HT-29 (cell line): ENCODE data around the gene MALRD1. TPM values are rescaled to one million over a fixed set of nuclear protein-coding genes. Genes with fewer than 3 reads are reported as not detected.

Experiments used
- DNase-seq: peaks from one replicate; pipeline ENCODE4 v3.0.0-alpha.2; 2015; ENCODE audit warnings: low spot score
- total RNA-seq: library from RNA; depleted of rRNA; stranded (reverse); fragments of >200 nt; shearing (Covaris generic); gene quantifications from 2 replicates; pipeline ENCODE4 v1.2.3, GENCODE V29; 2014

The MALRD1 gene
- total RNA-seq, 1 experiment from 2014 or later, result 0.64 TPM

DNA sequence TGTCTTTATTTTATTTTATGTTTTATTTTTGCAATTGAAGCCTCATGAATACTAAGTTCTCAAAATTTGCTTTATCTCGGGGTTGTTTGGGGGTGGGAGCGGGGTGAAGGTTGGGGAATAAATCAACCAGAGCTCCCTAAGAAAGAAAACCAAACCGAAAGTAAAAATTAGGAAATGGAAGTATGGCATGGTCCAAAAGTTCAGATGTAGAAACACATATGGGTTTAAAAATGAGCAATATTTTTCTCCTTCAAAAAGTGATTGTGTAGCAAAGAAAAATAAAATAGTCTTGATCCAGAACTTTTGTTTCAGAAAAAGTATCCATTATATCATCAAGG lies 590.3 kb downstream of the MALRD1 start:
- no peak for DNase-seq

GRCh38 chr10:19640566-19641263 lies 592.1 kb downstream of the MALRD1 start:
- DNase-seq, result no peak

DNA sequence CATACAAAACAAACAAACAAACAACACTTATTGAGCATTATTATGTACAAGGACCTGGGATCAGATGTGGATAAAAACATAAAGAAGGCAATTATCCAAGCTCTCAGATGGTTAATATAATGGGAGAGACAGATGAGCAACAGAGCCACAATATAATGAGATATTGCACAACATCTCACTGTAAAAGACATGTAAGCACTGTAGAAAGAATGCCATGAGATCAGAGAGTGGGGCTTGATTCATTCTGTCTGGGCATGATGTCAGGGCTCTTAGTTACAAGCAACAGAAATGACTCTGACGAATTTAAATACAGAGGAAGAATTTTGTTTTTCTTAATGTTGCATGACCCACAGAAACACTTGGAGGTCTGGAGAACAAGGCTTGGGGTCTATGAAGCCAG lies 602.9 kb downstream of the MALRD1 start:
- no peak for DNase-seq

- no peak for DNase-seq
These were observed 604.1 kb downstream of the MALRD1 start for GRCh38 chr10:19652750-19653149.

- DNase-seq, result no peak
These were observed 605.3 kb downstream of the MALRD1 start for GRCh38 chr10:19653931-19654330.

GRCh38 chr10:19654576-19654975 lies 606.0 kb downstream of the MALRD1 start:
- no peak for DNase-seq

GRCh38 chr10:19656420-19657042 lies 607.9 kb downstream of the MALRD1 start:
- no peak for DNase-seq

GRCh38 chr10:19658131-19658530 lies 609.5 kb downstream of the MALRD1 start:
- no peak for DNase-seq

DNA sequence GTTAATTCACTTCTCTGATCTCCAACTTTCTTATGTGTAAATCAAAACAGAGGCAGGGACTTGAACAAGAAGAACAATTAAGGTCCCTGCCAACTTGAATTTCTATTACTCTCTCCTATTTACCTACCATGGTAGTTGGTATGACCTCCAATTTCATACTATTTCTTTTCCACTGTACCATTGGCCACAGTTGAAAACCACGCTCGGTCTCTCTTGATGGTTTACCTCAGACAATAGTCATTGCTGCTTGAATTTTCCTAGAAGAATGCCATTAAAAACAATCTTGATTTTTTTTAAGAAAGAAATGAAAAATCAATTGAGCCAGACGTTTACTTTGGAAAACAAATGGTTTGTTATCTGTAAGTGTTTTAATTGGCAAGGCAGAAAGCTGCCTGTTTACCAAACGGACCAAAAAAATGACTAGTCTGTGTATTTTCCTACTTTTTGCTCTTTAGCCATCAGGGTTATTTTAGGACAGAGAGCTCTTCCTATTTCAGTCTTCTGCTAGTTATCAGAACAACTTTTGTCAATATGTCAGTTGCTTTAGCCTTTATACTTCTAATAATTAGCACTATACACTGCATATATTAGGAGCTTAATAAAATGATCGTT lies 610.1 kb downstream of the MALRD1 start:
- no peak for DNase-seq

DNA sequence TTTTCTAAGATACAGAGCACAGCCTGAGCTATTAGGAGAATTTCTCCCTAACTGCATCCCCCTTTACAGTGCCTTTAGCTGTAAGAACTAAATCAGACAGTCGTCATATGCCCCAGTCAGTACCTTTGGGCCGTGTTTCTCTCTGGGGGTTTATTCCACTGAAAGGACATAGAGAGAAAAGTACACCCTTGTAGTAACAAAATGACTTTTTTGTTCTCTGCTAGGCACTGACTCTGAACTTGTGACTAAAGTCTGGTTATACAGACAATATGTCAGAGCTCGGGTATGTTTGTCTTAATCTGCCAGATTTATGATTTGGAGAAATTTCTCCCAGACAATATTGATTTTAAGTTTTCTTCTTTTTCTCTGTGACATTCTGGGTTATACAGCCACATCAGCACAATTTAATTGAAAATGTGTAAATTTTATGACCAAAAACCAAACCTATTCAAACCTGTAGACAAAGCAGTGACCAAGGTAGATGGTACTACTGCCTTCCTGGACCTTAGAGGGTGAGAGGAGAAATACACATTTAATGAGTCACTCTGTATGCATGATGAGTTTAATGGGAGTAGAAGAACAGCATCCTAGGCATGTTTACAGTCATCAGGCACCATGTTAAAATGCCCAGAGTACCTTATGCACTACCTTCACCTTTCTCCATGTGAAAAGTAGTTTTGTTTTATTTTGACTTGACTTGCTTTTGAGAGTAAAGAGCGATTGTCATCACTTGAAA lies 611.5 kb downstream of the MALRD1 start:
- DNase-seq, result no peak

- no peak for DNase-seq
These were observed 614.7 kb downstream of the MALRD1 start for GRCh38 chr10:19663344-19663743.

DNA sequence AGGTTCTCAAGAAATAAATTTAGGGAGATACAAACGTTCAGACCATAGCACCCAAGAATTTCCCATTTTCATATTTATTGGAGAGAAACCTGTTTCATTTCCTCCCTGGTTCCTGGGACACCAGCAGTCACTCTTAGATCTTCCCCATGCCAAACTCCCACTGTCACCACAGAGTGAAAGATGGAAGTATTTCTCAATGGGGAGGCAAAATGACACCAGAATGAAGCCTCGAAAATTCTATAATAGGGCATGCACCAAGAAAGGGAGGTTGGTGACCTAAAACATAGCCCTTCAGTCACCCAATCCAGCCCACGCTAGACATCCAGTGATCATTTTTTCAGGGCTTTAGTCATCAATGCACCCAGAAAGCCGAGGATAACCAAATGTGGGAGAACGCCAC lies 619.5 kb downstream of the MALRD1 start:
- no peak for DNase-seq

DNA sequence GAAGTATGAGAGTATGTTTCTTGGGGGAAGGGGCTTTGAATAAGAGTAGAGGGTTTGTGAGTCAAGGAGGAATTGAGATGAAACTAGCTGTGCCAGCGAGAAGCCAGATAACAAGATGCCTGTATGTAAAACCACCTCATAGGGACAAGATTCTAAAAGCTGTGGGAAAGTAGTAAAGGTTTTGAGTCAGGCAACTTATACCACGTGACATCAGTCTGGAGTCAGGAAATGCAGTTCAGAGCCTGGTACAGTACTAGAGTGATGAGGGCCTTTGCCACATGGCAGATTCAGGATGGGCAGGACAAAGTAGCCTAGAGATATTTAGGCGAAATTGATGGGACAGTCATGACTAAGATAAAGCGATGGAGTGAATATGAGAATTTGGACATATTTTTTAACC lies 627.5 kb downstream of the MALRD1 start:
- DNase-seq, result no peak

DNA sequence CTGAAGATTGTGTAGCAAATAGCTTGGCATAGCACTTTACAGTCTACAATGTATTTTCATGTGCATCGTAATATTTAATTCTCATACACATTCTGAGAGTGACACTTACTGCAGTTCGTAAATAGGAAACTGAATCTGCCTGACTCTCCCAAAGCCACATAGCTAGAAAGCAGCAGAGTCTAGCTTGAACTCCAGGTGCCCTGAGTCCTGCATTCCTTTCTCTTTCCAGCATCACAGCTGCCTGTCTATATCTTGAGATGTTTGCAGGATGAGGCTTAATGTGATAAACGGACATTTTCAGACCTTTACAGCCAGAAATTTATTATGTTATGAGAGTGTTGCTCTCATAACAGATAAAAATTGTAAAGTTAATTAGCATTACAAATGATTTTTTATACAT lies 634.8 kb downstream of the MALRD1 start:
- no peak for DNase-seq

- DNase-seq, result no peak
These were observed 635.4 kb downstream of the MALRD1 start for GRCh38 chr10:19683960-19684359.

DNA sequence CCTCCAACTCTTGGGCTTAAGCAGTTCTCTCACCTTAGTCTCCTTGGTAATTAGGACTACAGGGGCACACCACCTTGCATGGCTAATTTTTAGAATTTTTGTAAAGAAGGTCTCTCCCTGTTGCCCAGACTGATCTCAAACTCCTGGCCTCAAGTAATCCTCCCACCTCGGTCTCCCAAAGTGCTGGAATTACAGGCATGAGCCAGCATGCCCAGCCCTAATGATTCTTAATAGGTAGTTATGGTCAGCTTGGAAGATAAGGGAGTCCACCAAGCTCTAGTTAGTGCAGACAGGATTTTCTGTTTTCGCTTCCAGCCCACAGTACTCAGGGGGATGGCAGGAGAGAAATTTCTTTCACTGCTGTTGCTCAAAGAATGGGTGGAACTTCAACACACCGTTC lies 639.7 kb downstream of the MALRD1 start:
- no peak for DNase-seq

DNA sequence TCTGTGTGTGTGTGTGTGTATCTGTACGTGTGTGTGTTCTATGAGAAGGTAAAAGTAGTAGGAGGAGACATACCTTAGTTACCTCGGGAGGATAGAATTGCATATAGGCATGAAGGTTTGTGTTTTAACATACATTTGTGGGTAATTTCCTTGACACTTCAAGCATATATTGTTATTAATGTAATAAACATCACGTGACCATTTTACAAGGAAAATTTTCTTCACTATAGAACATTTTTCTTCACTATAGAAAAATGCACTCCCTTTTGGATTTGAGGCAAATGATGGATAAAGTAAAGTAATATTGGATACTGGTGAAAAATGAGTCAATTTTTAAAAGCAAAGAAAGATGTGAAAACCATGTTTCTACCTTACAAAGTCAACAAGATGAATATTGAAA lies 640.6 kb downstream of the MALRD1 start:
- no peak for DNase-seq

- DNase-seq, result no peak
These were observed 650.7 kb downstream of the MALRD1 start for GRCh38 chr10:19699299-19699698.

- DNase-seq, result no peak
These were observed 652.9 kb downstream of the MALRD1 start for GRCh38 chr10:19701427-19702052.

DNA sequence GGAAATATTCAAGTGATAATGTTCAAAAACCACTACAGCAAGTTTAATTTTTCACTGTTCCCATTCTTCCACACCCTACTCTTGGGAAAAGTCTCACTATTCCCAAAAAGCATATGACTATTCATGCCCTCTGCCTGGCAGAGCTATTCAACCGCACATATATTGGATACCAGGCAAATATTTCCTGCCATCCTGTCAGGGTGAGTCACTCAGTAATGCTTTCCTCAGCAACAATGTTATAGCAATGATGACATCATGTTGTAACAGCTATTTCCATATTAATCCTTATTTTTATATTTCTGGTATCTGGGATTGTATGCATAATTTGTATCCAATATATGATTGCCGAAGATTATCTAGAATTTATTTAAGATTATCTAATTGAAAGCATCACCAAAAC lies 653.6 kb downstream of the MALRD1 start:
- DNase-seq, result no peak

DNA sequence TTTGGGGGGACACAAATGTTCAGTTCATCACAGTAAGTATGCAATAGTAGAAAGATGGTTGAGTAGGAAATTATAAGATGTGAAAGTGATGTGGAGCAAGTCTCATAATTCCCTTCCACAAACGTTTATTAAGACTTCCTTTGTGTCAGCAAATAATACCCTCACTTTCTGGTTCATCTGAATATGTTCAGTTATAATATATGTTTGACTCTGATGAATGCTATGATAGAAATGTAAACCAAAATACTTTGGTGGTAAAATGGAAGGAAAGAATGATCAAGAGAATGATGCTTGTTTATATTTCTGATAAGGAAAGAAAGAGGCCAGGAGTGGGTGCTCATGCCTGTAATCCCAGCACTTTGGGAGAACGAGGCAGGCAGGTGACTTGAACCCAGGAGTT lies 655.9 kb downstream of the MALRD1 start:
- no peak for DNase-seq

- DNase-seq, result no peak
These were observed 656.6 kb downstream of the MALRD1 start for GRCh38 chr10:19705250-19705649.
